Measurements from ENCODE around the gene TMEM130.

DNA sequence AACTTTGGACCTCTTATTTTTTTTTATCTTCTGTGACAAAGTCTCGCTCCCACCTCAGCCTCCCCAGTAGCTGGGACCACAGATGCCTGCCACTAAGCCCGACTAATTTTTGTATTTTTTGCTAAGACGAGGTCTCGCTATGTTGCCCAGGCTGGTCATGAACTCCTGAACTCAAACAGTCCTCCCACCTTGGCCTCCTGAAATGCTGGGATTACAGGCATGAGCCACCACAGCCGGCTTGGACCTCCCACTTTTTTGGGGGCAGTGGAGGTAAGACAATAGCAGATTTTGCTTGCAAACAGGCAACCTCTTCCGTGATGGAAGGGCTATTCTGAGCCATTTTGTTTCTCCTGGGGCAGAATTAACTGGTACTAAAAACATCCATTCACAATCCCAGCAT is 7.3 kb upstream of the TMEM130 start:
- TF ChIP-seq, protein P1, sequence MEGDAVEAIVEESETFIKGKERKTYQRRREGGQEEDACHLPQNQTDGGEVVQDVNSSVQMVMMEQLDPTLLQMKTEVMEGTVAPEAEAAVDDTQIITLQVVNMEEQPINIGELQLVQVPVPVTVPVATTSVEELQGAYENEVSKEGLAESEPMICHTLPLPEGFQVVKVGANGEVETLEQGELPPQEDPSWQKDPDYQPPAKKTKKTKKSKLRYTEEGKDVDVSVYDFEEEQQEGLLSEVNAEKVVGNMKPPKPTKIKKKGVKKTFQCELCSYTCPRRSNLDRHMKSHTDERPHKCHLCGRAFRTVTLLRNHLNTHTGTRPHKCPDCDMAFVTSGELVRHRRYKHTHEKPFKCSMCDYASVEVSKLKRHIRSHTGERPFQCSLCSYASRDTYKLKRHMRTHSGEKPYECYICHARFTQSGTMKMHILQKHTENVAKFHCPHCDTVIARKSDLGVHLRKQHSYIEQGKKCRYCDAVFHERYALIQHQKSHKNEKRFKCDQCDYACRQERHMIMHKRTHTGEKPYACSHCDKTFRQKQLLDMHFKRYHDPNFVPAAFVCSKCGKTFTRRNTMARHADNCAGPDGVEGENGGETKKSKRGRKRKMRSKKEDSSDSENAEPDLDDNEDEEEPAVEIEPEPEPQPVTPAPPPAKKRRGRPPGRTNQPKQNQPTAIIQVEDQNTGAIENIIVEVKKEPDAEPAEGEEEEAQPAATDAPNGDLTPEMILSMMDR (conservative IDR thresholded peaks at IDR 0.05; ENCODE audit: low read depth in 2 of 2) = no peak
- no peak for TF ChIP-seq POLR2AphosphoS5 (IDR thresholded peaks at IDR 0.05; ENCODE audit: low read depth)
- TF ChIP-seq EZH2 (IDR thresholded peaks at IDR 0.05; ENCODE audit: low read depth, unreplicated experiment) = no peak
- no peak for TF ChIP-seq CREB1 (CRISPR knock-in tag; IDR thresholded peaks at IDR 0.05; ENCODE audit: low read depth)
- TF ChIP-seq EZH2phosphoT487 (IDR thresholded peaks at IDR 0.05; ENCODE audit: unreplicated experiment) = no peak
